ENCODE measurements around the gene TBC1D2. TPM values are rescaled to one million over a fixed set of nuclear protein-coding genes. Genes with fewer than 3 reads are reported as not detected.

Gene TBC1D2
- polyA plus RNA-seq, 2 of the 4 experiments (the other 2 are of a cell fraction) = 3.3 to 7.3 TPM

- H3K4me1 ChIP-seq = peaks cover 20% of the 10 kb centered on the region
- no peak overlapping the region for H3K27ac ChIP-seq
- ChIA-PET POLR2A (no interaction called here), CTCF (interaction anchor here (0.6 to 10.2 kb wide), 10 partner anchors 9 to 183 kb away, joined by 3 to 62 read pairs (median 5); partner anchors contain the start of gene TBC1D2)
- FAIRE-seq = no peak
- DNase-seq (ENCODE audit: low read depth in 1 of 2, low spot score in 1 of 2) = no peak
- H3K4me3 ChIP-seq = no peak overlapping the region
- WGBS (ENCODE audit: missing lambda C conversion rate) = 79% methylated on average over 3 of the region's 3 CpGs
- H3K4me2 ChIP-seq = no peak overlapping the region
- TF ChIP-seq POLR2AphosphoS2 (conservative IDR thresholded peaks at IDR 0.05; ENCODE audit: low read length) (no peak), BHLHE40 (IDR thresholded peaks at IDR 0.05; ENCODE audit: low read depth, low read length) (no peak), NR3C1 (IDR thresholded peaks at IDR 0.05) (no peak), REST (IDR thresholded peaks at IDR 0.05) (no peak), ELK1 (IDR thresholded peaks at IDR 0.05; ENCODE audit: low read depth, low read length) (no peak), FOXS1 (CRISPR knock-in tag; IDR thresholded peaks at IDR 0.05) (no peak), FOSL2 (IDR thresholded peaks at IDR 0.05) (no peak), FOSL2 (CRISPR knock-in tag; IDR thresholded peaks at IDR 0.05) (no peak), CTCF (IDR thresholded peaks at IDR 0.05) (no peak), CEBPB (IDR thresholded peaks at IDR 0.05) (no peak), FOSB (CRISPR knock-in tag; IDR thresholded peaks at IDR 0.05) (no peak), HES2 (IDR thresholded peaks at IDR 0.05) (no peak), MAFK (IDR thresholded peaks at IDR 0.05; ENCODE audit: partially characterized antibody) (no peak), KDM5A (IDR thresholded peaks at IDR 0.05) (no peak), CHD2 (IDR thresholded peaks at IDR 0.05; ENCODE audit: low read length, partially characterized antibody) (no peak), SREBF2 (IDR thresholded peaks at IDR 0.05) (no peak), RNF2 (IDR thresholded peaks at IDR 0.05; ENCODE audit: borderline replicate concordance, low read depth) (no peak)
- ATAC-seq = no peak
- H3K9me3 ChIP-seq = no peaks in the 10 kb centered on the region
Measured at GRCh38 chr9:98242426-98242825, 13.0 kb downstream of the TBC1D2 start.

GRCh38 chr9:98241357-98242300 lies 13.8 kb downstream of the TBC1D2 start:
- H3K4me2 ChIP-seq = no peak overlapping the region
- ChIA-PET POLR2A (no interaction called here), CTCF (interaction anchor here (0.6 to 10.2 kb wide), 12 partner anchors 8 to 318 kb away, joined by 3 to 62 read pairs (median 4); partner anchors contain the start of gene TBC1D2)
- ATAC-seq (peak; percentile 56 to 86; a peak in 3 of 6 replicates), FAIRE-seq (no peak), DNase-seq (ENCODE audit: low read depth in 1 of 2, low spot score in 1 of 2) (no peak)
- H3K27ac ChIP-seq = no peak overlapping the region
- TF ChIP-seq CBX2 (IDR thresholded peaks at IDR 0.05; ENCODE audit: borderline replicate concordance, low read depth) = no peak
- TF ChIP-seq RAD21 (conservative IDR thresholded peaks at IDR 0.05 in 1 of 2, IDR thresholded peaks at IDR 0.05 in 1 of 2) = 0 out of 5 replicates have a peak, but pooled peaks of 1 of the 2 experiments have one; percentile 6
- H3K9me3 ChIP-seq = no peaks in the 10 kb centered on the region
- 58% methylated on average over 7 of the region's 8 CpGs for WGBS (ENCODE audit: missing lambda C conversion rate)
- no peak overlapping the region for H3K4me3 ChIP-seq
- H3K4me1 ChIP-seq = peaks cover 21% of the 10 kb centered on the region

All from A549 (cell line).